HG03060 (cell line): ENCODE results near the gene ROMO1.
A peak's percentile ranks its signal among the peaks of the same experiment; 100 is the strongest.

Source experiments
- ATAC-seq: cut with Tn5 transposase; IDR thresholded peaks from one replicate; pipeline ENCODE4 v1.9.1; 2021; ENCODE audit warnings: low read depth, moderate number of reproducible peaks; ENCODE audit not compliant: unreplicated experiment

Gene ROMO1

GRCh38 chr20:35729283-35729807 is 30.1 kb downstream of the ROMO1 start:
- ATAC-seq = no peak

- no peak for ATAC-seq
Observed at GRCh38 chr20:35729836-35730582, 30.8 kb downstream of the ROMO1 start.

GRCh38 chr20:35730583-35731468 is 31.6 kb downstream of the ROMO1 start:
- no peak for ATAC-seq

- no peak for ATAC-seq
Observed at GRCh38 chr20:35731469-35731788, 32.2 kb downstream of the ROMO1 start.

- ATAC-seq = no peak
Observed at GRCh38 chr20:35731862-35732643, 32.8 kb downstream of the ROMO1 start.

GRCh38 chr20:35732644-35732982 is 33.4 kb downstream of the ROMO1 start:
- no peak for ATAC-seq

GRCh38 chr20:35734374-35734773 is 35.2 kb downstream of the ROMO1 start:
- ATAC-seq = no peak

- no peak for ATAC-seq
Observed at GRCh38 chr20:35734777-35735649, 35.8 kb downstream of the ROMO1 start.

- no peak for ATAC-seq
Observed at GRCh38 chr20:35735826-35736470, 36.7 kb downstream of the ROMO1 start.

- ATAC-seq = no peak
Observed at GRCh38 chr20:35737865-35738333, 38.7 kb downstream of the ROMO1 start.

- ATAC-seq = no peak
Observed at GRCh38 chr20:35738410-35739179, 39.4 kb downstream of the ROMO1 start.

GRCh38 chr20:35739294-35740163 is 40.3 kb downstream of the ROMO1 start:
- ATAC-seq = no peak

GRCh38 chr20:35741892-35742740 is 42.9 kb downstream of the ROMO1 start, which contains the start of gene RBM39:
Gene RBM39, minus strand, starts transcription at chr20:35742260. Its CDS starts 1,386 bp downstream, at chr20:35740874.
- ATAC-seq = peak; percentile 72

- no peak for ATAC-seq
Observed at GRCh38 chr20:35742741-35743523, 43.7 kb downstream of the ROMO1 start.

GRCh38 chr20:35743693-35744491 is 44.7 kb downstream of the ROMO1 start:
- no peak for ATAC-seq
